Stimulated activated CD8-positive, alpha-beta memory T cell treated with anti-CD3 and anti-CD28 coated beads, Interleukin-4, amount 100 ng/mL, for 48 hours (primary cell): ENCODE measurements around the gene HS3ST4.

Experiments
- DNase-seq: peaks from one replicate; pipeline ENCODE4 v3.0.0-alpha.2; 2020

HS3ST4 gene

DNA sequence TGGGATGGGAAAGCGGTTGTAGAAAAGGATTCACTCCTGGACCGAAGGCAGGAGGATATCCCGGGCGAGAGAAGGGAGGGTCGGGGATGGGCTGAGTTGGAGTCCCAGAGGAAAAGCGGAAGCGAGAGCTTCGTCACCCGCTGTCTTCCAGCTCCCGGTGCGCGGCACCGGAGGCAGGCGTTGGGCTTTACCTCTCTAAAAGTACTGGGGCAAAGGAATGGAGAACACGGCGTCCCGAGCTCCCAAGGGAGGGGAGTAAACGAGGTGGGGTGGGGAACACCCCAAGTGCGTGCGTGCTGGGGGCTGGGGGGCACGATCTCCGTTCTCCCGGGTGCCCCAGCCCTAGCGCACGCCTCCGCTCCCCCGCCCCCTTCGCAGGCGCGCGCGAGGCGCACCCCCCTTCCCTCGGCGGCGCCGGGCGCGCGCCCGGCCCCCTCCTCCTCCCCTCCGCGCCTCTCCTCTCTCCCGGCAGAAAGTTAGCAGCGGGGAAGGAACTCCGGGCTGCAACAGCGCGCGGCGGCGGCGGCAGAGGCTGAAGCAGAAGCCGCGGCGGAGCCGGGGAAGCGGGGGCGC, at the start of gene HS3ST4:
Gene HS3ST4, plus strand, starts transcription at position 441 of the 573 bp plus-strand sequence.
- no peak for DNase-seq

DNA sequence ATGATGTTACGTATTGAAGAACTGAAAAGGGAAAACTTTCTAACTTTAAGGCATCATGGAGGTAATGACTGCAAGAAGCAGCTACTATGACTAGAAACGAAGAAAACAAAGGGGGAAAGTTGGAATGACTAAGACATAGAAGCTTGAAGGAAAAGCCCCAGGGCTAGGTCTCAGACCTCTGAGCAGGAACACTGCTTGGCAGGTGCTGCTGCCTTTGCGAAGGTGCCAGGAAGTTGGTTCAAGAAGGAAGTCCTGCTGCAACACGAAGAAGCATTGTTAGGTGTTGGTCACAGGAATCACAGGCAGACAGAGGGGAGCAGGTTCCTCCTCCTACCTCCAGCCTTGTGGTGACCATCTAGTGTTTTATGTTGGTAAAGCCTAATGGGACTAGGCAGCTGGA, 48.1 kb upstream of the HS3ST4 start:
- DNase-seq, result no peak

DNA sequence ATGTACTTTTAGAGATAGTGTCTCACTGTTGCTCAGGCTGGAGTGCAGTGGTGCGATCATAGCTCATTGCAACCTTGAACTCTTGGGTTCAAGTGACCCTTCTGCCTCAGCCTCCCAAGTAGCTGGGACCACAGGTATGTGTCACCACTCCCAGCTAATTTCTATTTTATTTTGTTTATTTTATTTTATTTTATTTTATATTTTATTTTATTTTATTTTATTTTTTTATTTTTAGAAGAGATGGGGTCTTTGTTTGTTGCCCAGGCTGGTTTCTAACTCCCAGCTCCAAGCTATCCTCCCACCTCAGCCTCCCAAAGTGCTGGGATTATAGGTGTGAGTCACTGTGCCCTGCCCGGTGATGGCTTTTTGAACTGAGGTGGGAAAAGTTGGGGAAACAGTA, 35.1 kb upstream of the HS3ST4 start:
- DNase-seq, result no peak

DNA sequence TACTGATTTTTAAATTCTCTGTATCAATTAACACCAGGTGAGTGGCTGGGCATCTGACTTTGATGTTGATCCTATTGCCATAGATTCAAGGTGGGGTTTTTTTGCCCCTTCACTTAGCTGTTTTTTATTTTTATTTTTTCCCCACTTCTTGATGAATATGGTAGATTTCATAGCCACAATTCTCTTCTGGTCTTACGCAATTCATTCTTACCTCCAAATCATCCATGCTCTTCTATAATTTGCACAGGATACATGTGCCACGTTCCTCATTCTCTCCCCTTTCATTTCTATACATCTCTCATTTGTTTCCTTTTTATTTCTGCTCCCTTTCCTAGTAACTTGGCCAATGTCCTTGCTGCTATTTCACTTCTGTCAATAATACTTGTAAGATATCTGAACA, 14.9 kb upstream of the HS3ST4 start:
- DNase-seq, result no peak

DNA sequence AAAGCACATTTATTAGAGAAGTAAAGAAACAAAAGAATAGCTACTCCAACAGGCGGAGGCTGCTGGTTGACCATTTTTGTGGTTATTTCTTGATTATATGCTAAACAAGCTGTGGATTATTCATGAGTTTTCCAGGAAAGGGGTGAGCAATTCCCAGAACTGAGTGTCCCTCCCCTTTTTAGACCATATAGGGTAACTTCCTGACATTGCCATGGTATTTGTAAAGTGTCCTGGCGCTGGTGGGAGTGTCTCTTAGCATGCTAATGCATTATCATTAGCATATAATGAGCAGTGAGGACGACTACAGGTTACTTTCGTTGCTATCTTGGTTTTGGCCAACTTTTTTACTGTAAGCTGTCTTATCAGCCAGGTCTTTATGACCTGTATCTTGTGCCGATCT, 12.2 kb upstream of the HS3ST4 start:
- DNase-seq, result no peak

DNA sequence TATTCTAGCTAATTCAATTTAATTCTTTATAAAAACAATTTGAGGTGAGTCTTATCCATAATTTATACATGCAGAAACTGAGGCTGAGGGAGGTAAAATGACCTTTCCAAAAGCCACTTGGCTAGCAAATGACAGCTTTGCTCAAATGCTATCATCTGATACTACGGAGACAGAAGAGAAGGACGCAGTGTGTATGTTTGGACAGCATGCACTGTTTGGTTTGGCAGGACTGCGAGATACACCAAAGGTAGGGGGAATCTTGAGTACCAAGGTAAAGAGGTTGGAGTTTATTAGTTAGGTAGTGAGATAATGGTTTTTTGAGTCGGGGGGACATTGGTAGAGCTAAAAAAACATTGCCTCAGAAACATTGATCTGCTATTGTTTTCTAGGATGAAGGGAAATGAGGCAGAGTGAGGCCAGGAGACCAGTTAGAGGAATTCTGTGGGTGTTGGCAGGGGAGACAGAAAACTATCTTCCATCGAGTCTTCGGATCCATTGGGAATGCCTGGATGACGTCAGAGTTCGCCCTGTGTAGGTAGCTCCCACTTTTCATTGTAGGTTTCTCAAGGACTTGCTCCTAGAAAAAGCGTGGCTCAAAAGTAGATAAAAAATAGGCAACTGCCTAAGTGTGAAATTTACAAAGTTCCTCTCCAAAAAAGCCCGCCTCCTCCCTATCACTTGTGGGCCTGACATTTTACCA, 2.5 kb upstream of the HS3ST4 start:
- no peak for DNase-seq

DNA sequence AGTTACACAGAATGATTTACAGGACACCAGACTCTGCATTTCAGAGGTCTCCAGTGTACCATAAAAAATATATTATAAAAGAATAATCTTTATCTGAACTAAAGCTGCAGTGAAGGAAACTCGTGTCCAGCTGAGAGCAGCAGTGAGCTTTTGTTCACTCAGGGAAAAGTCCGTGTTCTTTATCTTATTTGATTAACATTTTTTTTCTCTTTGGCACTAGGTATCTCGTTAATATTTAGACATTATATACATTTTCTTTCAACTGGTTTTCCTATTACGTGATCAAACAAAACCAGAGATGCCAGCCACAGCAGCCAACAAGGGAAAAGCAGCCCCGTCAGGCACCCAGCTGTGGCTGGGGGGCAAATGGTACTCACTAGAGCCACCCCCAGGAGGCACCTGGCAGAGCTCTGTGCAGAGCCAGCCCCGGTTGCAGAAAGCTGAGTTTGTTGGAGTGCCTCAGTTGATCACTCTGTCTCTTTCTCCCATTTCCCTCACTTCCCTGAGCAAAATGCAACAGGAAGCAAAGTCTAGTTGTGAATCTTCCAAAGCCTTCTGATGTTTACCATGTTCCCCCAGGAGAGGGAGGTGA, 1.1 kb upstream of the HS3ST4 start:
- DNase-seq, result no peak

DNA sequence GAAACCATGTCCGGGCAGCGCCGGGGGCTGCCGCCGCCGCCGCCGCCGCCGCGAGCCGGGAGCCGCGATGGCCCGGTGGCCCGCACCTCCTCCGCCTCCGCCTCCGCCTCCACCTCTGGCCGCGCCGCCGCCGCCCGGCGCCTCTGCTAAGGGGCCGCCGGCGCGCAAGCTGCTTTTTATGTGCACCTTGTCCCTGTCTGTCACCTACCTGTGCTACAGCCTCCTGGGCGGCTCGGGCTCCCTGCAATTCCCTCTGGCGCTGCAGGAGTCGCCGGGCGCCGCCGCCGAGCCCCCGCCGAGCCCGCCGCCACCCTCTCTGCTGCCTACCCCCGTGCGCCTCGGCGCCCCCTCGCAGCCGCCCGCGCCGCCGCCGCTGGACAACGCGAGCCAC, 587 bp downstream of the HS3ST4 start:
- no peak for DNase-seq

DNA sequence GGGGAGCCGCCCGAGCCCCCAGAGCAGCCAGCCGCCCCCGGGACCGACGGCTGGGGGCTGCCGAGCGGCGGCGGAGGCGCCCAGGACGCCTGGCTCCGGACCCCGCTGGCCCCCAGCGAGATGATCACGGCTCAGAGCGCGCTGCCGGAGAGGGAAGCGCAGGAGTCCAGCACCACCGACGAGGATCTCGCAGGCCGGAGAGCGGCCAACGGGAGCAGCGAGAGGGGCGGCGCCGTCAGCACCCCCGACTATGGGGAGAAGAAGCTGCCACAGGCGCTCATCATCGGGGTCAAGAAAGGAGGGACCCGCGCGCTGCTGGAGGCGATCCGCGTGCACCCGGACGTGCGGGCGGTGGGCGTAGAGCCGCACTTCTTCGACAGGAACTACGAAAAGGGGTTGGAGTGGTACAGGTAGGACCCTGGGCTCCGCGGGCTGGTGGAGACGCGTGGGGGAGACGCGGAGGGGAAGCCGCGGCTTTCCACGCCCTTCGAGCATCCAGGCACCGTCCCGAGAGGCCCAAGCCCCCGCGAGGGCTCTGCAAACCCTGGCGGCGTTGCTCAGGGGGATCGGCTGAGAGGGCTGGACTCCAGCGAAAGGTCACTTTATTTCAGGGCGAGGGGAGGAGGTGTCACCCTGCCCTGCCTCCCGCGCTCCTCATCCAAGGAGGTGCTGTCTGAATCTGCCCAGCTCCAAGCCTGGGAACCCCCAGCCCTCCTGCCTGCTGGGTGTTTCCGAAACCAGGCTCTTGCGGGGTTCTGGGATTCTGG, 1.2 kb downstream of the HS3ST4 start:
- no peak for DNase-seq

DNA sequence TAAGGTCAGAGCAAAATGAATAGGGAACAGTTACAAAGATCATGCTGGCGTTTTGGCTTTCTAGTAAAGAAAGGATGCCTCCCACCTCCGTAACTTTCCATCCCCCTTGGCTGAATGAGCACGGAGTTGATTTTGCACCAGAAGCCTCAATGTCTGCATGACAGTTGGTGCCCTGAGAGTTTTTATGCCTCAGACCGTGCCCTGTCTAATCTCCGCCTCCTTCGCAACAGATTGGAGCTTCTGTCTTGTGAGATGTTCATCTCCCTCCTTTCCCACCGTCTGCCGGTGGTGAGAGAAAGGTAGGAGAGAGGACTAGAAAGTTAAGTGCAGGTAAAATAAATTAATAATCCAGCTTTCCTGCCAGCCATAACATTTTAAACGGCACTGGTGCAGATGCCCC, 1.9 kb downstream of the HS3ST4 start:
- no peak for DNase-seq

DNA sequence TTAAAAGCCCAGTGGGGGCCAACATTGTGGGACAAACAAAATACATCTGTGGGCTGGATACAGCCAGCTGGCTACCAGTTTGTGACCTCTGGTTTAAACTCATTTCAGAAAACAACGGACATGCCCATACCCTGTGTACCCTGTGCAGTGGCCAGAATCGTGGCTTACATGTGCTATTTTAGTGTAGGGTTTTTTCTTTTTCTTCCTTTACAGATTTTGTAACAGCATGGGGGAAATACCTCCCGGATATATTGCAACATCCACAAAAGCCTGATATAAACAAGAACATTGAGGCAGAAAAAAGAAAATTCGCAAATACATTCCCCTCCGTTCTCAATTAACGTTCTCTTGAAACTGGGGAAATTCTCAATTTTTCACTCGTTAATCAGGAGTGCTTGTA, 7.3 kb downstream of the HS3ST4 start:
- no peak for DNase-seq

DNA sequence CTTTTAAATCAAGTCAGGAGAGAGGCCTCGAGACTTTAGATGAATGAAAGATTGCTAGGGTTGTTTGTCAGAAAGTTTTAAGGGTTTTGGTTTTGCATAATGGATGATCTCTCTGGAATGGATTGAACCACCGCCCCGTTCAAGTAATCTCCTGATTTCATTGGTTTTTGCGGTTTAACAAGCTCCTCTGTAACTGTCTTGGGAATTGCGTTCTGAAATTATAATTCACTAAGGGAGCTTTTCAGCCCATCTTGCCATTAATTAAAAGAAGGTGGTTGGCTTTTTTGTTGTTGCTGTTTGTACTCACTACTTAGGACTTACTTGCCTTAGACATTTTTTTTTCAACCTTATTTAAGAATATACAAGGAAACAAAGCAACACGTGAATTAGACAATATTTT, 8.8 kb downstream of the HS3ST4 start:
- DNase-seq, result no peak

DNA sequence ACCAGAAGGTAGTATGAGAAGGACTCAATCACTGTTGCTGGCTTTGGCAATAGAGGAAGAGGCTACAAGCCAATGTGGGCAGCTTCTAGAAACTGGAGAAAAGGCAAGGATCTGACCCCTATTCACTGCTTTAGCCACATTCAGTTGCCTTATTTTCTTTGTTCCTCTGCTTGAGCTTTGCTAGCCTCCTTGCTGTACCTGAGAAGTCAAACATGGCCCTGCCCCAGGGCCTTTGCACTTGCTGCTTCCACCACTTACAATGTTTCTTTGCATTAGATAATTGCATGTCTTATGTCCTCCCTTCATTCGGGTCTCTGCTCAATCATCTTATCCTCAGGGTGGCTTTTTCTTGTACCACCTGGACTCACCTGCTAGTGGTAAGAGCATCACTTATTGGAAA, 15.8 kb downstream of the HS3ST4 start:
- DNase-seq, result no peak

DNA sequence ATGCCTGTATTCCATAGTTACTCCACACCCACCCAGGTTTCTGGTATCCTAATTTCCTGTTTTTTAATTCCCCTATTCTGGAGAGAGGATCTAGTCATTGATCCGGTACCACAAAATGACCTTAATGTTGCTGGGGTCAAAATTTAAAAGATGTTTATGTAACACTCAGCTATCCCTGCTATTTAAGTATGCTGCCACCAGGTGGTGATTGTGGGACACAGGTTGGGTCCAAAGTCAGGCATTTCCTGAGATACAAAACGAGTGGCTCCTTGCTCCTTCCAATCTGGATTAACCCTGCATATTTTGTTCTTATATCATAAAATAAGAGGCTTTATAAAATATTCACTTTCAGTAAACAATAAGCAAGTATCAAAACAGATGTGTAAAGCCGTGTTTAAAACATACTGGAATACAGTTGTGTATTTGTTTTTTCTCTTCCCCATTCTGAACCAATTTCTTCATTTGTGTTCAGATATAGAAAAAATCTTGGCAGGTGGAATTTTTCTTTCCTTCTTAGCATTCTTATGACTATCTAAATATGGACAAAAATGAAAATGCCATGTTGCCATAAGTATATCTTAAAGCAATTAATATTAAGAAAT, 16.3 kb downstream of the HS3ST4 start:
- DNase-seq, result peak; percentile 30

DNA sequence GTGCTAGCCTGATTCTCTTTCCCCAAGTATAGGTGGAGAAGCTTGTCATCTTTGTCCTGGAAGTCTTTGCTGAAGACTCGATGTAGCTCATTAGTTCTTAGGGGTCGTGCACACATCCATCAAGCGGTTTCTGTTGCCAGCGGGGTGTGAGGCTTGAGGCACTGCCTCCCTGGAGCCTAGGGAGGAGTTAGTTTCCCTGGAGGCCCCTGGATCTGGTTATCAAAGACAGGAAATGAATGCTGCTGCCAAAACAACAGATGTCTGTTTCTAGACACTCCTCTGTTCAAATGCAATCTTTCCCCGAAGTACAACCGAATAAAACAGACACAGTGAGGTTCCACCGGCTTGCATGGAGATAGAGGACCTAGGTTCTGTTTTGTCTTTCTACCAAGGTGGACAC, 17.5 kb downstream of the HS3ST4 start:
- no peak for DNase-seq

DNA sequence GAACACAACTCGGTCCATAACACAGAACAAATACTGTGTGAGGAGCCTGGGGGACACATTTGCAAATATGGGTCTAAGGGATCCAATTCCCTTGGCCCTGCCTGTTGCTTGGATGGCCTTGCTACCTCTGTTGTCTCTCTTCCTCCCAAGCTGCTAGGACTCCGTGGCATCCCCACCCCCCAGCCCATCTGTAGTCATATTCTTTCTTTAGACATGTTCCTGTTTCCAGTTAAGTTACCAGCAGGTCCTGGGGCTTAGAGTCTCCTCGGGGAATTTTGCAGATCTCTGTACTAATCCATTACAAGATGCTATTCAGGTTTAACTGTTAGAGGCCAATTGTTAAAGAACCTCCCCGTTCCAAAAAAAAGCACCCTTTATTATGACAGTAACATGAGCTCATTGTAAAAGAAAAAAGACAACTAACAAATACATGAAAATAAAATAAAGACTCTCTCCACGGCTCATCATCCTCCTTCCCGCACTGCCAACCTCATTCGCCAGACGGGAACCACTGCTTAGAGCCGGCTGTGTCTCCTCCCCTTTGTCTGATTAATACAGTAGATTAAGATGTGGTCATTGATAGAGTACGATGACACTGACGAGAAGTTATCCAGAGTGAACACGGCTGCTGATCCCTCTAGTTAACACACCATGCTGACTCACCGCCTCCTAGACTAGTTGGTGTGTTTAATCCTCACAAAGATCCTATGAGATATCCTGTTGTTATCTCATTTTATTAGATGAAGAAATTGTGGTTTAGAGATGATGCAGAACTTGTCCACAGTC, 22.2 kb downstream of the HS3ST4 start:
- no peak for DNase-seq

DNA sequence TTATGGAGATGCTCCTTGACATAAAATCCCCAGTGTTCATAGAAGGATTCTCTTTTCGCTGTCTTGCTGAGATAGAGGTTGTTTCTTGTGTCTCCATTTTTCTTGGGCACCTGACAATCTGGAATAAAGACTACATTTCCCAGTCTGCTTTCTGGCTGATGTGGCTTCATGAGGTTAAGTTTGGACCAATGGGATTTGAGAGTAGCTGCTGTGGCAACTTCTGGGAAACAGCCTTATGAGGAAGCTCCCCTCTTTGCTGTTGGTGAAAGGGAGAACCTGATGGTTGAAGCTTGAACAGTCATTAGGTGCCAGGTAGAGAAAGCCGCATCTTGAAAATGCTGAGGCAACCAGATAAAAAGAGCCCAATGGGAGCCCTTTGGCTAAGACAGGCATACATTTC, 24.4 kb downstream of the HS3ST4 start:
- DNase-seq, result no peak

DNA sequence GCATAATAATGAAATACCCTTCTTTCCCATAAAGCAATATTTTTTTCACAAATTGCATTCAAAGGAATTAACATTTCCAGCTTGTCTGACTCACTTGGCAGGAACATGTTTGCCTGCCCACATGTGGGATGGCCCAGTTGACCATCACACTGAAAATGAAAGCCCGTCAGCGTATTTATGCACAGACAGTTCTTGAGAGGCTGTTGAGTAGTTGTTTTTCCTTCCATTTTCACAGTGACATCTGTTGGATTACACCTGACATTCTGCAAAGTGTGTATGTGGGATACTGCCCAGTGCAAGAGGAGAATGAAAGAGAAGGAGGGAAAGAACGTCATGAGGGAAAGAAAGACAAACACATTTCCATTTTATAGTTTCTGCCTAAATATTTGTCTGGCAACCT, 29.7 kb downstream of the HS3ST4 start:
- DNase-seq, result no peak

DNA sequence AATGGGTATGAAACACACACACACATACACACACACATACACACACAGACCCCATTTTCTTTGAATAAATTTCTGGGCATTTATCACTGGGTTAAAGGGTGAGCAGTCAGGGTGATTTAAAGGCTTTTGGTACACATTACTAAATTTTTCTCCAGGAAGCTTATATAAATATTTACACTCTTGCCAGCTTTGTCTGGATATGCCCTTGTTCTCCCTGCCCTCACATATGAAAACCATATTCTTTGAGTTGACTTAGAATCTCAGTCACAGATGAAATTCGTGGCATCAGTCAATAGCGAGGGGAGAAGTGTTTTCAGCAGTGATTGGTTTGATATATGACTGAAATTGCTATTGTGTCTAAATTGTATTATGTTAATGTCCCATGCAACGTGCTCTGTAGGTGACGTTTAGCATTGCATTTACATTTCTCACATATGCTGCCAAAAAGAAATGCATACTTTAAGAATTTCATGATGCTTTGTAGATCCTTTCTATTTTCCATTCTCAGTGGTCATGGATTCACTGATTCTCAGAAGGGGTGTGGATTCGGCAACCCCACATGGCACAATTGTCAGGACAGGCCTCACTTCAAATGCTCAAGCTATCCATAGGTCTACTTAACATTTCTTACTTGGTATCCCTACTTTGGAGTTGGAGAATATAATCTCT, 34.8 kb downstream of the HS3ST4 start:
- DNase-seq, result no peak

DNA sequence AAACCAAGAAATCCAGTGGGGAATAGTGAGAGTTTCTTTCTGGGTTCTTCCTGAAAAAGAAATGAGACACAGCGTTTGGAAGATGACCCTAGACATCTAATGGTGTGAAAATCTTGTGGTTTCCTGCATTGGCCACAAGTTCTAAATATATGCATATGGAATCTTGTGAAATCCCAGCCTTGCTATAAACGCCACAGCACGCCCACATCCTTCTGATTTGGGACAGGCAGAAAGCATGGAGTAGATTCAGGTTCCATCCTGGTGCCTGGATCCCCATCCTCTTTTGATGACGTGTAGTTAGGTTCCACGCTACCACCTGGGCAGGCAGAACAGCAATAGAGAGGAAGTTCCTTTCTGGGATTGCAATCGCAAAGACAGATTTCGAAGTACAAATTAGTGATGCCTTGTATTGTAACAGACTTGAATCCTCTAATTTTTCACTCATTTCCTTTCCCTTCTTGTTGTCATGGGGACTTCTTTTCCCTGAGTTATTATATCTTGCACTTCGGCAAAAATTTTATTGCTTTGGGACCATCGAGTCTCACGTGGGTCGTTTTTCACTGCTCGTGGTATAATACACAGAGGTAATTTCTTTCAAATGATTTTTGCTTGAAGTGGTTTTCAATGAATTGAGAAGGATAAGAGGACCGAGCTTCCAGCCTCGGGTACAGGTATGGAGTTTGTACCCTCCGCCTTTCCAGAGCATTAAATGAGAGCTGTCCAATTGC, 37.6 kb downstream of the HS3ST4 start:
- no peak for DNase-seq

DNA sequence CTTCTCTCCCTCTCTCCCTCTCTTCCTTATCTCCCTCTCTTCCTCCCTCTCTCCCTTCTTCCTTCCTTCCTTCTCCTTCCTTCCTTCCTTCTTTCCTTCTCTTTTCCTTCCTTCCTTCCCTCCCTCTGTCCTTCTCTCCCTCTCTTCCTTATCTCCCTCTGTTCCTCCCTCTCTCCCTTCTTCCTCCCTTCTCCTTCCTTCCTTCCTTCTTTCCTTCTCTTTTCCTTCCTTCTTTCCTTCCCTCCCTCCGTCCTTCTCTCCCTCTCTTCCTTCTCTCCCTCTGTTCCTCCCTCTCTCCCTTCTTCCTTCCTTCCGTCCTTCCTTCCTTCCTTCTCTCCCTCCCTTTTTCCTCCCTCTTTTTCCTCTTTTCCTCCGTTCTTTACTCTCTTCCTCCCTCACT, 38.6 kb downstream of the HS3ST4 start:
- no peak for DNase-seq
